ENCODE data around the gene MLPH.

The MLPH gene

DNA sequence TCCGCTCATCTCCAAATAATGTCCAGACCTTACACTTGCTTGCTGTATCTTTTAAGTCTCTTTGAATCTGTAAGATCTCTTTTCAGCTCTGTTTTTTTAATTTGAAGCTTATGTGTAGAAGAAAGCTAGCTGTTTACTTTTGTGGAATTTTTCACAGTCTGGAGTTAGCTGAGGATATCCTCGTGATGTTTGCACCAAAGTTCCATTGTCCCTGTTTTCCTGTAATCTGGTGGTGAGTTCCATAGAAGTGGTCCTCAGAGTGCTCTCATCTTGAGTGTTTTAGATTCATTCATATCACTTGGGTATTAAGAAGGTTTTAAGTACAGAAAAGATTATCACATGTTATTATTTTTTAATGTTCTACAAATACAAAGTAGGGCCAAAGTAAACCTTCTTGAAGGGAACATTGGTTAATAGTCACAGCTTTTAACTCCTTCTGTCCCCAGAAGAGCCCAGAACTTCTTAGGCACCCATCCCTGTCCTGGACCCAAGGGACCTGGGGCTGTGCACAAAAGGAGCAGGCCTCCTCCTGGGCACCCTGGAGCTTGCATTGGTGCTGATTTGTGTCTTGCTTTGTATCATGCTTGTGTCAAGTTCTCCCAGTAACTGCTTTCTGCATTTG, 15.0 kb downstream of the MLPH start:
- TF ChIP-seq, protein P1, sequence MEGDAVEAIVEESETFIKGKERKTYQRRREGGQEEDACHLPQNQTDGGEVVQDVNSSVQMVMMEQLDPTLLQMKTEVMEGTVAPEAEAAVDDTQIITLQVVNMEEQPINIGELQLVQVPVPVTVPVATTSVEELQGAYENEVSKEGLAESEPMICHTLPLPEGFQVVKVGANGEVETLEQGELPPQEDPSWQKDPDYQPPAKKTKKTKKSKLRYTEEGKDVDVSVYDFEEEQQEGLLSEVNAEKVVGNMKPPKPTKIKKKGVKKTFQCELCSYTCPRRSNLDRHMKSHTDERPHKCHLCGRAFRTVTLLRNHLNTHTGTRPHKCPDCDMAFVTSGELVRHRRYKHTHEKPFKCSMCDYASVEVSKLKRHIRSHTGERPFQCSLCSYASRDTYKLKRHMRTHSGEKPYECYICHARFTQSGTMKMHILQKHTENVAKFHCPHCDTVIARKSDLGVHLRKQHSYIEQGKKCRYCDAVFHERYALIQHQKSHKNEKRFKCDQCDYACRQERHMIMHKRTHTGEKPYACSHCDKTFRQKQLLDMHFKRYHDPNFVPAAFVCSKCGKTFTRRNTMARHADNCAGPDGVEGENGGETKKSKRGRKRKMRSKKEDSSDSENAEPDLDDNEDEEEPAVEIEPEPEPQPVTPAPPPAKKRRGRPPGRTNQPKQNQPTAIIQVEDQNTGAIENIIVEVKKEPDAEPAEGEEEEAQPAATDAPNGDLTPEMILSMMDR (IDR thresholded peaks at IDR 0.05; ENCODE audit: insufficient read depth, low read depth, low read length, missing control alignments): no peak
- H3K4me3 ChIP-seq (ENCODE audit: low read depth, low read length): no peak overlapping the region
- DNase-seq (ENCODE audit: low read depth): no peak

DNA sequence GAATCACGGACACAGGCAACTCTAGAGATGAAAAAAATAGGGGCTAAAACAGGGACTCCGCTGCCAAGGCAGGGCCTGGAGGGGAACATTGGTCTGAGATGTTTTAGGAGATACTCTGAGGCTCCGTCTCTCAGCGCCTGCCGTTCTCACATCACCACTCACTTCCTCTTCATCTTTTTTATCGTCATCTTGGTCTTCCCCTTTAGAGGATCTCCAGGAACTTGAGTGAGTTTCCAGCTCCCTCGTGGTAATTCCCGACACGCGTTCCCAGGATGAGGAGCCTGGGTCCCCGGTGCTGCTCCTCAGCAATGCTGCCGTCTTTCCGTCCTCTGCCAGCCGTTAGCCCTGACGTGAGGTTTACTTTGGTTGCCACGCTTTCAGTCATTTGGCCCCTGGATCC, 16.1 kb downstream of the MLPH start:
- H3K4me3 ChIP-seq (ENCODE audit: low read depth, low read length): no peak overlapping the region
- TF ChIP-seq, protein P1 (IDR thresholded peaks at IDR 0.05; ENCODE audit: insufficient read depth, low read depth, low read length, missing control alignments): no peak
- no peak for DNase-seq (ENCODE audit: low read depth)

DNA sequence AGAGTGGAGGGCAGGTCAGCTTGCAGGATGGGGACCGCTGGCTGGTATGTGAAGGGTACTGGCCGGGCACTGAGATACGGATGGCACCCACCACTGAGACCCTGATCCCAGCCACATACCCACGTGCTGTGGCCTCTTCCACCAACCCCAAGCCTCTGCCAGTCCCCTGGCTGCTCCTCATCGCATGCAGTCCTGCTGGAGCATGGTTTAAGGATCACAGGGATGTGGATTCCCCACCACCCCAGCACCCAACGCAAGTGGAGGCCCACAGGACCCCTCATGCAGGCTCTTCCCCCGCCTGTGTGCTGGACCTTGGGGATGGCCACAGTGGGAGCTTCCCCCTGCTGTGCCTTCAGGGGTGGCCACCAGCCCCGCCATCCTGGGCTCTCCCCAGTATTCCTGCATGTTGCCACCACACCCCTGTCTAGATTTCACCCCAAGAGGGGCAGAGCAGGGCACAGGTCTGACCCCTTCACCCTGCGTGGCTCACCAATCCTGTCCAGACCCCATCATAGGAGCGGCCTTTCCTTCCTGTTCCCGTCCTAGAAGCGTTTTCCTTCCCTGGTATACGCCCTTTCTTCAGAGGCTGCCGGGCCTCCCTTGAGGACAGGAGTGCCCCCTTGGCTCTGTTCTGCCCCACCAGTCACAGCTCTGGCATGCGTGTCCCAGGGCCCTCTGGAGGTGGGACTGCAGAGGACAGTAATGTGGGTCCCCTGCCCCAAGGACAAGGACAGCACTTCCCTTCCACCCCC, 18.3 kb downstream of the MLPH start:
- TF ChIP-seq, protein P1 (IDR thresholded peaks at IDR 0.05; ENCODE audit: insufficient read depth, low read depth, low read length, missing control alignments): no peak
- H3K4me3 ChIP-seq (ENCODE audit: low read depth, low read length): no peak overlapping the region
- no peak for DNase-seq (ENCODE audit: low read depth)

DNA sequence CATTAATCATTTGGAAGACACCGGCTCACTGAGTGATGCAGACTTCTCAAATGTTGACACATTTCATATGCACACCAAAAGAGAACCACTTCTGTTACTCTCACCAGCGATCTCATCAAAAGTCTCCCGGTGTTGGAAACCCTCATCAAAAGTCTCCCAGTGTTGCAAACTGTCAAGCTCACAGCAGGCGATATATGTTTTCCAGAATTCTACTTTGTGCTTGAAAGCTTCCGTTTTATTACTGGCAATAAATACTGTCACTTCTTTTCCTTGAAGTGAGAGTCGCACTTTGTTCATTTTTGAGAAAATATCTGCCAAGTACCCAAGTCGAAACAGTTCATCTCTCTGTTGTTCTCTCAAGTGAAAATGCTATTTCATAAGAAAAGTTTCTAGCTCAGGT, 20.5 kb downstream of the MLPH start:
- DNase-seq (ENCODE audit: low read depth): no peak
- TF ChIP-seq, protein P1 (IDR thresholded peaks at IDR 0.05; ENCODE audit: insufficient read depth, low read depth, low read length, missing control alignments): no peak
- no peak overlapping the region for H3K4me3 ChIP-seq (ENCODE audit: low read depth, low read length)

DNA sequence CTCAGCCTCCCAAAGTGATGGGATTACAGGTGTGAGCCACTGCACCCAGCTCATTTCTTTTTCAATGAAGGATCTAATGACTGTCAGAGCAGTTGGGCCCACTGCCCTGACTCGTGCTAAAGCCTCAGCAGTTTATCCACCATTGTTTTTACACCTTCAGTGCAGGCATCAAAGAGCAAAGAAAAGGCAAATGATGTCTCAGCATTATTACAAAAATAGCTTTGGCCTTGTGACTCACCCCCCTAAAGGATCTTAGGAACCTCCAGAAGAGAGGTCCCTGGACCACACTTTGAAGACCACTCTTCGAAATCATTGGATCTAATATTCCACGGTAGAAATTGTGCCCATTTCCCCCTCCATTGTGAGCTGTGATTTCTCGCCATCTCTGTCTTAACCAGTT, 21.3 kb downstream of the MLPH start:
- no peak for DNase-seq (ENCODE audit: low read depth)
- no peak overlapping the region for H3K4me3 ChIP-seq (ENCODE audit: low read depth, low read length)
- TF ChIP-seq, protein P1 (IDR thresholded peaks at IDR 0.05; ENCODE audit: insufficient read depth, low read depth, low read length, missing control alignments): no peak

DNA sequence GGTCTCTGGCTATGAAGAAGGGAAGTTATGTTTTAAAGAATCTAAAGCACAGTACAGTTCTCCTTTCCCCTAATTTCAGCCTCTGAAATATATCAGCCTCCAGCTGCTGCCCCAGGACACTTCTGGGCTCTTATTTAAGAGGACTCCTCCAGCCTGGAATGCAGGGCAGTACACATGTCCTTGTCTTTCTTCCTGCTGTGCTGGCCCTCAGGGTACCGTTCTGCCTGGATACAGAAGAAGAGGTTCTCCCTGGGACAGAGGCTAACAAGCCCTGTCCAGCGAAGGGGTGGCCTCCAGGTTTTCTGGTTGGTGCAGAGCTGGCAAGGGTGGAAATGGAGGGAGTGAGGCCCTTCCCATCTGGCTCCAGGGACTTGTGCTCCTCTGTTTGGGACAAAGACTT, 22.1 kb downstream of the MLPH start:
- DNase-seq (ENCODE audit: low read depth): no peak
- TF ChIP-seq, protein P1 (IDR thresholded peaks at IDR 0.05; ENCODE audit: insufficient read depth, low read depth, low read length, missing control alignments): no peak
- no peak overlapping the region for H3K4me3 ChIP-seq (ENCODE audit: low read depth, low read length)

All from GM12865 (cell line).